Activated CD8-positive, alpha-beta memory T cell treated with anti-CD3 and anti-CD28 coated beads, Interleukin-2, amount 50 U/mL, for 48 hours (primary cell): ENCODE measurements around the gene KLRF1.

Experiments
- DNase-seq: peaks from one replicate; pipeline ENCODE4 v3.0.0-alpha.2; 2020

The KLRF1 gene

GRCh38 chr12:9809866-9810265, 17.4 kb upstream of the KLRF1 start:
- no peak for DNase-seq

DNA sequence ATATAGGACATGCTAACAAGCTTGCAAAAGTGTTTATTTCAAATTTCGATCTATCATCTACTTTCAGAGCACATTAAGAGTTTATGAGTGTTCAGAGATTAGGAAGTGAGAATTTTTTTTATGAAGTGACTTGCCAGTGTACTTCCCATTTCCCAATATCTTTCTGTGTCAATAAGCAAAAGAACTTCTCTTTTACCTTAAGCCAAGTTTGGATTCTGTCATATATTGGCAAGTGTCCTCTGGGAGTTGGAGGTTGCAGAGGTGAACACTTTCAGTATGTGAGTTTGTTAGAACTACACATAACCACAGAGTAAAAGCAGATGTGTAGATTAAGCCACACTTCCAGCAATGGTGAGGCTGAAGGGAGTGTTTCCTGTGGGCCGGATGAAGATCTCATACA, 16.6 kb upstream of the KLRF1 start:
- DNase-seq, result no peak

DNA sequence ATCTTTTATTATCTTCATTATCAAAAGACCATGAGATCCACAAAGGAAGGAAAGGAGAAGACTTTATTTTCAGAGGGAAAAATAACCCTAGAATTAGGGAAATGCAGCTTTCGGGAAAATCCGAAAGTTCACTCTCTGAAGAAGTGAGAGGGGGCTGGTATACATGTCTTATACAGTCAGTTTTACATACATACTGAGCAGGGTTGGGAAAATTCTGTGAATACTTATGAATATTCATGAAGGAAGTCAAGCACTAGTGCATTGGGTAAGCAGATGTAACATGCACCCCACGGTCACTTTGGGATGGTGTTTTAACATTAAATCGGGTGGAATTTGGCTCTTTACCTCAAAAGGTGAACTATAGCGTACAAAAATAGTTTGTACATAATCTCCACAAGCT, 15.7 kb upstream of the KLRF1 start:
- DNase-seq, result no peak

DNA sequence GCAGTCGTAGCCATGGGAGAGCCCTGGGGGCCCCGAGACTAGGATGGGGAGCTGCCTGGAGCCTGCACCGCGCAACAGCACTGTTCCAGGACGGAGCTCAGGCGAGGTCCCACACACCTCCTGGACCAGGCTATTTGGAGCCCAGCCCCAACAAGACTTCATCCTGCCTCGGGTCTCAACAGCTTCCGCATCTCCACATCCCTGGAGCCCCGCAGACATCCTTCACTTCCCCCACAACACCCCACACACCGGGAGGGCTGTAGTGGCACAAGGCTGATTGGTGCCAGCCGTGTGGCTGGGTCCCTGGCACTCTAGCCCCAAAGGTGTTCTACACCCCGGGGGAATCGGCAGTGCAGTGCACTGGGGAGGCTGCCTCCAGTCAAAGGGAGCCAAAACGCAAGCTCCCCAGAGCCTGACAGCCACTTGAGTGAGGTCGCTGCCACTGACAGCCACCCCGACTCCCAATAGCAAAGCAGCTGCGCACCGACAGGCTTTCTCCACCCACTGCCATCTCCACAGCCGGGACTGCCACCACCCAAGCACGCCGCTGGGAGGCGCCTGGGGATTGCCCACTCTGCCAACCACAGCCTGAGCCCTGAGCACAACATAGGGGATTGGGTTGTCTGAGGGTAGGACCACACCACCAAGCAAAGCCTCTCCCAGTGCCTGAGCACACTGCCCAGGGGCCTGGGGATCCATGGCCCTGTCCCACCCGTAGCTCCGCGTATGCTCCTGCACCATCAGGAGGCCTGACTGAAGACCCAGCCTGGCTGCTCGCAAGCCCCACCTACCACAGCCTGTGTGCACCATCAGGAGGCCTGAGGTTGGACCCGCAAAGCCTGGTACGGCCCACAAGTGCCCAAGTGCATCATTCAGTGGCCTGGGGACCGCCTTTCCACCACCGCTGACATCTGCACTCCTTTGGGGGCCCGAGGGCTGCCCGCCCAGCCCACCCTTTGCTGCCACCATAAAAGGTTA, 13.2 kb upstream of the KLRF1 start:
- peak; percentile 97 for DNase-seq

DNA sequence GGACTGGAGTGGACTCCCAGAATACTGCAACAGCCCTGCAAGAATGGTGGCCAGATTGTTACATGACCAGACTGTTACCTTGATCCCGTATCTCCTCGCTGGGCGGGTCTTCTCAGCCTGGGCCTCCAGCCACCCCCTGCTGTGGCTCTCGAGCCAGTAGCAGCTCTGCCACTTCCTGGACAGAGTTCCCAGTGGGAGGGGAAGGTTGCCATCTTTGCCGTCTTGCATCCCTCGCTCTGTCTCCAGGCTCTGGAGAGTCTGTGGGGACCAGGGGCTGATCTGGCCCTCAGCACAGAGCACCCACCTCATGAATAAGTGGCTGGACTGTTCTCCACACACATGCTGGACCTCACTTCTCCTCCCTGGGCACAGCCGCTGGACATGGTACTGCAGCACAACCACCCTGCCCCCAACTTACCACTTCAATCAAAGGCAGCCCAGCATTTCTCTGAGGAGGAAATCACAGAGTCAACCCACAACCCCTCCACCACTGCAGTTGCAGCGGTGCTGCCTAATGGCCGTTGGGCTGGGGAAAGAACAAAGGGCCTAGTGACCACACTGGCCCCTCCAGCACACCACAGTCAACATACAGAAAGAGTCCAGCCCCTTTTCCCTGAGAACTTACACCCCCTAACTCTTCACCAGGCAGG, 6.9 kb upstream of the KLRF1 start:
- no peak for DNase-seq

DNA sequence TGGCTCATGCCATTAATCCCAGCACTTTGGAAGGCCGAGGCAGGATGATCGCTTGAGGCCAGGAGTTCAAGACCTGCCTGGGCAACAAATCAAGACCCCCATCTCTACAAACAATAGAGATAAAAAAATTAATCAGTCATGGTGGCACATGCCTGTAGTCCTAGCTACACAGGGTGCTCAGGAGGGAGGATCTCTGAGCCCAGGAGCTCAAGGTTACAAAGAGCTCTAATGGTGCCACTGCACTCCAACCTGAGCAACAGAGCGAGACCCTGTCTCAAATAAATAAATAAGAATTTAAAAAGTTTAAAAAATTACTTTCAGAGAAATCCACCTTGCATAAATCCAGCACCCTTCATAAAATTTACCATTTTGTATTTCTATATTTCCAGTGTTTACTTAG, 2.2 kb downstream of the KLRF1 start:
- no peak for DNase-seq

DNA sequence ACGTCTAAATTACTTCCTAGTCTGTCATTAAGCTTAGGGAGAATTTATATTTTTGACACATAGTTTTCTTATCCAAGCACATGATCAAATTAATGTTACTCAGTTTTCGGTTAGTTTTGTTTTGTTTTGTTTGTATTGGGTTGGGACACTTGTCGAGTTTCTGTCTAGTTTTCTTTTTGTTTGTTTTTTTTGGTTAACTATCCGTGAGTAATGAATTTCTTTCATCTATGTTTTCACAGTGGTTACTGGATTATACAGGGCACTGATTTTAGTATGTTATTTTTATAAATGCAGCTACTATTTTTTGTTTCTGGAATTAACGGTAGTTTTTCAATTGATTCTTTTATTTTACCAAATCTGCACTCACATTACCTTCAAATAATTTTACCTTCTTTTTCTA, 2.7 kb downstream of the KLRF1 start:
- DNase-seq, result no peak

DNA sequence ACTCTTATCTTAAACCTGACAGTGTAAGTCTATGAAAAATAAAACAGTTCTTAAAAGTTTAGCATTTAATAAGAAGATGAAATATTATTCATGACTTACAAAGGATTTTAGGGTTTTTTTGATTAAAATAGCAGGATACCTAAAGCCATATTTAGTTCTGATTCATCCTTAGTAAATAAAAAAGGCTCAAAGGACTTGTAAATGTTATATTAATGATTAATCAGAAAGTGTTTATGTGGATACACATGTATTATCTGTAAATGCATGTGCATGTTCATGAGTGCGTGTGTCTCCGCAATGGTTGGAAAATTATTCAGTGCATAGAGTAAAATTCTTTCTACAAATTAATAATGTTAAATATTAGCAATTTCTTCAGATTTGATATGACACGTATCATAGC, 4.4 kb downstream of the KLRF1 start:
- no peak for DNase-seq

GRCh38 chr12:9843407-9843806, 16.1 kb downstream of the KLRF1 start:
- DNase-seq, result no peak

- no peak for DNase-seq
These were observed 21.6 kb downstream of the KLRF1 start for GRCh38 chr12:9848899-9849298.

DNA sequence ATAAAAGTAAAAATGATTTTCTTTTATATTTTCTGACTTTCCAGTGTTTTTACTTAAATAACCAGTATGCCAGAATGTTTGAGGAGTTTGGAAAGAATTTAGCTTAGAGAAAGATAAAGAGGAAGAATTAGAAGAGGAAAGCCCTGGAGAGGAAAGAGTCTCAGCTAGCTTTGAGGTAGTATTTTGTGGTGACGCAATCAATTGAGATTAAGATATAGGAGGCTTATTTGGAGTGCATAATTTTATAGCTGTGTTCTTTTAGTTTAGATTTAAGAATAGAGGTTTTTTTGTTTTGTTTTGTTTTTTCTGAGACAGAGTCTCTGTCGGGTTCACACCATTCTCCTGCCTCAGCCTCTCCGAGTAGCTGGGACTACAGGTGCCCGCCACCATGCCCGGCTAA, 23.8 kb downstream of the KLRF1 start:
- DNase-seq, result no peak

DNA sequence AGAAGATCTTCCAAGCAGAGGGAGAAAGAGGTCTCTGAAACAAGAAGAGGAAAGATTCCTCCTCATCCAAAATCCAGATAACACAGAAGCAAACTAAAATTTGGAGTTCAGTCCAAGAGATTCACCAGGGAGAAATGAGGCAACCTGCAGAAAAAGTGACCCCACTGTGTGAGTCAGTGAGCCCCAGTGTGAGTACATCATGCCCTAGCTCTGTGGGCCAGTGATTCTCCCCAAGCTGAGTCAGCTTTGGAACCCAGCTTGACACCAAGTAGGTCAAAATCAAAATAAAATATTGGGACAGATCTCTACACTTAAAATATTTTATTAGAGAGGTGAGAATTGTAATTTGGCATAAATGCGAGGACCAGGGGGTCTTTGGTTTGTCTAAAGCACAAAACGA, 24.6 kb downstream of the KLRF1 start:
- no peak for DNase-seq

- no peak for DNase-seq
These were observed 28.9 kb downstream of the KLRF1 start for GRCh38 chr12:9856151-9856550.

GRCh38 chr12:9856894-9857293, 29.6 kb downstream of the KLRF1 start:
- DNase-seq, result no peak

DNA sequence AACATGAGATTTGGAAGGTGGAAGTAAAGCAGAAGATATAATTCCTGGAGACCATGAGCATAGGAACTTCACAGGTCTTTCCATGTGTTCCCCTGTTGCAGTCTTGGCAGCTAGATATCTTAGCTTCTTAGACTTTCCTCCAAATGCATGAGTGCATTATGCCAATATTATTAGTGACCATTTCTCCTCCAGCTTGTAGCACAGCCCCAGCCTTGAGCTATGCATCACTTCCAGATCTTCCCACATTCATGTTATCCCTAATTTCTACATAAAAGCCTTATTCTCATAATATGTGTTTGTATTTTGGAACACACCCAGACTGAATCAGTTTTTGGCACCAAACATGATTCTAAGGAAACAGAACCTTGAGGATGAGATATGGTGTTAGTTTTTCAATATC, 30.9 kb downstream of the KLRF1 start:
- DNase-seq, result no peak

DNA sequence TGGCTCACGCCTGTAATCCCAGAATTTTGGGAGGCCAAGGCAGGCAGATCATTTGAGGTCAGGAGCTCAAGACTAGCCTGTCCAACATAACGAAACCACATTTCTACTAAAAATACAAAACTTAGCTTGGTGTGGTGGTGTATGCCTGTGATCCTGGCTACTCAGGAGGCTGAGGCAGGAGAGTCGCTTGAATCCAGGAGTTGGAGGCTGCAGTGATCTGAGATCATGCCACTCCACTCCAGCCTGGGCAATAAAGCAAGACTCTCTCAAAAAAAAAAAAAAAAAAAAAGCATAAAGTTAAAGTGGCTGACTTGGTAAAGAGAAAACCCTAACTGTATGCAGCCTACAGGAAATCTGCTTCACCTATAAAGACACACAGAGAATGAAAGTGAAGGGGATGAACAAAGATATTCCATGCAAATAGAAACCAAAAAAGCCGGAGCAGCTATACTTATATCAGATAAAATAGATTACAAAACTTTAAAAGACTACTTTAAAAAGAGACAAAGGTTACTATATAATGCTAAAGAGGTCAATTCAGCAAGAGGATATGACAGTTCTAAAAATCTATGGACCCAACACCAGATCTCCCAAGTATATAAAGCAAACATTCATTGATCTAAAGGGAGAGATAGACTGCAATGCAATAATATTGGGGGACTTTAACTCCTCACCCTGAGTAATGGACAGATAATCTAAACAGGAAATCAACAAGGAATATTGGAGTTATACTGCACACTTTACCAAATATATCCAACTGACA, 37.8 kb downstream of the KLRF1 start:
- DNase-seq, result no peak

- DNase-seq, result no peak
These were observed 39.6 kb downstream of the KLRF1 start for GRCh38 chr12:9866860-9867269.

- DNase-seq, result no peak
These were observed 40.2 kb downstream of the KLRF1 start for GRCh38 chr12:9867531-9867930.

- DNase-seq, result no peak
These were observed 41.1 kb downstream of the KLRF1 start for GRCh38 chr12:9868311-9868801.

DNA sequence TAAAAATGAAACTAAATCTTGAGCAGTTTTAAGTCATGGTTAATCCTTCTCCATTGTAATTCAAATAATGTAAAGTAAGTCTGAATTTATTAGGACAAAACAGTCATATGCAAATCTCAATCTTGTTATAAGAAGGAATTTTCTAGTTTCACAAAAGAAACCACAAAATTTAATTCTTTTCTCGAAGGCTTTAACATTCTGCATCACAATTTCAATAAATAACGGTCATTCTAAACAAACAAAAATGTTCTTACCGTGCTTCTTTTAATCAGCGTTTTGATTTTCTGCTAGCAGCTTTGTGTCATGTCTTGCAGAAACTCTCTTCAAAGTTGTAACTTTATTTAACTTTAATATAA, 41.6 kb downstream of the KLRF1 start:
- no peak for DNase-seq

- no peak for DNase-seq
These were observed 42.3 kb downstream of the KLRF1 start, which contains the start of gene CLEC2B for GRCh38 chr12:9869307-9870161. Gene CLEC2B (minus strand): TSS chr12:9869354.

DNA sequence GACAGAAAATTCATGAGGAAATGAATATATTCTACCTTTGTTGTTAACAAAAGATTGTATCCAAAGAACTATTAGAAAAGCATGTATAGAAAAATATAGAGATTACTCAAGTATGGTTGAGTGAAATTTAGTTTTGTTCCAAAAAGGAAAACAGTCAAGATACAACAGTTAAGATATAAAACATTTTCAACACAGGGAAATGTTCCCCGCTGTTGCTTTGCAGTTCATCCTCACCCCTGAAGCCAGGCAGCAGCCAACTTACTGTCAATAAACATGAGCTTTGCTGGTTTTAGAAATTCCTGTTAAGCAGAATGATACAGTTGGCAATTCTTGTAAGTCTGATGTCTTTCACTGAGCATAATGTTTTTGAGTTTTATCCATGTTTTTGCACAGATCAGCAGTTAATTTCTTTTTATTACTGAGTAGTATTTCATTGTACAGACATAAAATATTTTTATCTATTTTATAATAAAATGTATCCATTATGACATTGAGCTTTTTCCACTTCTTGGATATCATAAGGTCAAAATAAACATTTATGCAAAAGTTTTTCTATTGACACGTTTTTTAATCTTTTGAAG, 43.1 kb downstream of the KLRF1 start:
- DNase-seq, result no peak
